DMS 273 (cell line): Measurements from ENCODE around the gene CACNA1F.

Source experiments
- DNase-seq: peaks from one replicate; lab custom pipeline; 2025; ENCODE audit not compliant: unreplicated experiment; lab: John Stamatoyannopoulos, UW

CACNA1F gene

GRCh38 chrX:49231333-49232000 lies 1.7 kb downstream of the CACNA1F start:
- no peak for DNase-seq

GRCh38 chrX:49230500-49231232 lies 2.5 kb downstream of the CACNA1F start:
- DNase-seq = peak; percentile 75

GRCh38 chrX:49228185-49228584 lies 5.0 kb downstream of the CACNA1F start:
- DNase-seq = no peak

- DNase-seq = no peak
Measured at GRCh38 chrX:49227726-49228125, 5.4 kb downstream of the CACNA1F start.

GRCh38 chrX:49226946-49227345 lies 6.2 kb downstream of the CACNA1F start:
- no peak for DNase-seq

- DNase-seq = no peak
Measured at GRCh38 chrX:49225858-49226257, 7.3 kb downstream of the CACNA1F start.

- no peak for DNase-seq
Measured at GRCh38 chrX:49221868-49222267, 11.3 kb downstream of the CACNA1F start.

- no peak for DNase-seq
Measured at GRCh38 chrX:49220100-49220499, 13.0 kb downstream of the CACNA1F start.

- no peak for DNase-seq
Measured at GRCh38 chrX:49214996-49215526, 18.1 kb downstream of the CACNA1F start.

- DNase-seq = no peak
Measured at GRCh38 chrX:49214416-49214815, 18.7 kb downstream of the CACNA1F start.

GRCh38 chrX:49212861-49213260 lies 20.3 kb downstream of the CACNA1F start:
- no peak for DNase-seq

GRCh38 chrX:49212209-49212608 lies 20.9 kb downstream of the CACNA1F start:
- no peak for DNase-seq

GRCh38 chrX:49211074-49211473 lies 22.1 kb downstream of the CACNA1F start:
- DNase-seq = no peak

GRCh38 chrX:49210406-49210805 lies 22.7 kb downstream of the CACNA1F start:
- DNase-seq = no peak

- DNase-seq = peak; percentile 95
Measured at GRCh38 chrX:49209434-49210251, 23.5 kb downstream of the CACNA1F start.

GRCh38 chrX:49208399-49208798 lies 24.7 kb downstream of the CACNA1F start:
- DNase-seq = no peak

- DNase-seq = no peak
Measured at GRCh38 chrX:49206543-49206942, 26.6 kb downstream of the CACNA1F start.

- no peak for DNase-seq
Measured at GRCh38 chrX:49205443-49205842, 27.7 kb downstream of the CACNA1F start.

GRCh38 chrX:49204709-49205108 lies 28.4 kb downstream of the CACNA1F start:
- DNase-seq = no peak

GRCh38 chrX:49204017-49204416 lies 29.1 kb downstream of the CACNA1F start:
- DNase-seq = no peak

- DNase-seq = no peak
Measured at GRCh38 chrX:49203536-49203935, 29.6 kb downstream of the CACNA1F start.

- DNase-seq = no peak
Measured at GRCh38 chrX:49202022-49202421, 31.1 kb downstream of the CACNA1F start.
